Right forelimb (tissue), 1 donor: Measurements from ENCODE around the gene FBXO24.

Experiments used
- DNase-seq: peaks from one replicate; pipeline ENCODE4 v3.0.0-alpha.2; 2018

FBXO24 gene

DNA sequence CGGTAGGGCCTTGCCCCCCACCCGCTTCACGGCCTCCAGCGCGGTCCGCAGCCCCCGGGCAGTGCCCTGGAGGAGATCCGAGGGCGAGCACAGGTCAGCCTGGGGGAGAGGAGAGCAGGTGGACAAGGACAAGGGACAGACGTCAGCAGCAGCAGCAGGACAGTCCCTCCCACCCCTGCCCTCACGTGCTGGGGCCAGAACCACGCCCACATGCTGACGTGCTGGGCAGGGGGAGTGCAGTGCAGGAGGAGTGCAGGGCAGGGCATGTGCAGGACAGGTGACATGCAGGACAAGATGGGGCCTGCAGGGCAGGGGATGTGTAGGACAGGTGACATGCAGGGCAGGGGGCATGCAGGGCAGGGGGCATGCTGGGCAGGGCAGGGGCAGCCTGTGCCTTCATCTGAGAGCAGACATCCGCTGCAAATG, 10.9 kb upstream of the FBXO24 start:
- no peak for DNase-seq

DNA sequence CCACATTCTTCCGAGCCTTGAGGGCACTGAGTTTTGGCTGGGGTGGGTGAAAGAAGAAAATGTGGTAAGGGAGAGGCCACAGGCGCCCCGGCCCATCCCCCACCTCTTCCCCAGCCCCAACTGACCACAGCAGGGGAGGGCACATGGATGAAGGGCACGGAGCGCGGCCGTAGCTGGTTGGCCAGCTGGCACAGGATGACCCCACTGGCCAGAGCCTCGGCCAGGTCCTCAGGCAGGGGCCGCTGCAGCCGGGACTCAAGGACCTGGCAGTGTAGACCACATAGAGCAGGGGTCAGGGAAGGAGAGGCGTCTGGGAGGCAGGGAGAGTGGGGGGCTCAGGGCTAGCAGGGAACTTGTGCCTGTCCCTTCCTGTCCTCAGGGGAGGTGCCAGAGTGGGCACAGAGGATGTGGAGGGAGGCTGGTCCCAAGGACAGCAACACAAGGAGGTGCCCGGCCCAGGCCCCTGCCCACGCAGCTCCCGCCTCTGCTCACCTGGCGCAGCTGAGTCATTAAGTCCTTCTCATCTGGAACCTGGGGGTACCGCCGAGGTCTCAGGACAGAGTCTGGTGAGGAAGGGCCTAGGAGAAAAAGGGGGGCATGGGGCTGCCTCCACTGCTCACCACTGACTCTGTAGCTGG, 10.3 kb upstream of the FBXO24 start:
- DNase-seq, result no peak

DNA sequence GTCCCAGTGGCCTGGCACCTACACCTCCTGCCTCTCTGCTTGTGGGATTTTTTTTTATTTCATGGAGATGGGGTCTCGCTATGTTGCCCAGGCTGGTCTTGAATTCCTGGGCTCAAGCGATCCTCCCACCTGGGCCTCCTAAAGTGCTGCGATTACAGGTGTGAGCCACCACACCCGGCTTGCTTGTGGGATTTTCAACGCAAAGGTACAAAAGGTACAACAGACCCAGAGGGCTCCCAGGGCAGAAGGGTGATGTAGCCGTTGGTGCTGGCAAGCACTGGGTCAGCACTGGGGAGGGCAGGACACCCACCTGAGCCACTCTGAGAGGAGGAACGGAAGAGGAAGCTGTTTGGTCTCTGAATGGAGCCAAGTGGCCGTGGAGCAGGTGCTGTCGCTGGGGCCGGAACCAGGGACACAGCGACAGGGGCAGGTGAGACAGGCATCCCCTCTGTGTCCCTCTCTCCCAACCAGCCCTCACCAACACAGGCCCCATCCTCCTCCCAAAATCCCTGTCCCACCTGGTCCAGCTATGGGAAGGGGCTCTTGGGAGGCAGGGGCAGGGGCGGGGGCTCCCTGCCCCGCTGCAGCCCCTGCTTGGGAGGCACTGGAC, 9.6 kb upstream of the FBXO24 start:
- no peak for DNase-seq

DNA sequence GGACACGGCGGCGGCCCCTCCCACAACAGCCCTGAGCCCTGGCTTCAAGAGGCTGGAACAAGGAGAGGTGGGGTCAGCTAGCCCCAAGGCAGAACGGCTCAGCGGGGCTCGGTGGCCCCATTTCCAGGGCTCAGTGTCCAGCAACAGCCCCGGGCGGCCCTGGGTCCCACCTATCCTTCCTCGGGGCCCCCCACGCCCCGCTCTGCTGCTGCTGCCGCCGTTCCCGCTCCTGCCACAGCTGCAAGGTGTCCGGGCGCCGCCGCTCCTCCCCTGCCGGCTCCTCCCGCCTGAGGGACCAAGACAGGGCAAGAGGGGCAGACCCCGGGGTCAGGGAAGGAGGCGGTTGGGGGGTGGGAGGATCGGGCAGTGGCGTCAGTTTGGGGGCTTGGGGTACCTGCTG, 9.0 kb upstream of the FBXO24 start:
- no peak for DNase-seq

DNA sequence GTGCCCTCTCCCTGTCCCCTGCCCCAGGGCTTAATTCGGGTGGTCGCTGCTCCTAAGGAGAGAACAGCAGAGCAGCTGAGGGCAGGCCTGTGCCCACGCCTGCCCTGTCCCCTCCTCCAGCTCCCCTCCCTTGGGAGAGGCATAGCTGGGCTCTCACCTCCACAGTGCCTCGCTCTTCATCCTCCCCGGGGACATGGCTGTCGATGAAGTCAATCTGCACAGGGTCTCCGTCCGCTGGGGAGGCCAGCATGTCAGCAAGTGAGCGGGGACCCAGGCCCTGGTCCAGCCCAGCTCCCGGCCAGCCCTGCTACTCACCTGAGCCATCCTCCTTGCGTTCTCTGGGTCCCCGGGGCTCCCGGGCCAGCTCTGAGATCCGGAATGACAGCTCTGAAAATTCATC, 8.6 kb upstream of the FBXO24 start:
- no peak for DNase-seq

DNA sequence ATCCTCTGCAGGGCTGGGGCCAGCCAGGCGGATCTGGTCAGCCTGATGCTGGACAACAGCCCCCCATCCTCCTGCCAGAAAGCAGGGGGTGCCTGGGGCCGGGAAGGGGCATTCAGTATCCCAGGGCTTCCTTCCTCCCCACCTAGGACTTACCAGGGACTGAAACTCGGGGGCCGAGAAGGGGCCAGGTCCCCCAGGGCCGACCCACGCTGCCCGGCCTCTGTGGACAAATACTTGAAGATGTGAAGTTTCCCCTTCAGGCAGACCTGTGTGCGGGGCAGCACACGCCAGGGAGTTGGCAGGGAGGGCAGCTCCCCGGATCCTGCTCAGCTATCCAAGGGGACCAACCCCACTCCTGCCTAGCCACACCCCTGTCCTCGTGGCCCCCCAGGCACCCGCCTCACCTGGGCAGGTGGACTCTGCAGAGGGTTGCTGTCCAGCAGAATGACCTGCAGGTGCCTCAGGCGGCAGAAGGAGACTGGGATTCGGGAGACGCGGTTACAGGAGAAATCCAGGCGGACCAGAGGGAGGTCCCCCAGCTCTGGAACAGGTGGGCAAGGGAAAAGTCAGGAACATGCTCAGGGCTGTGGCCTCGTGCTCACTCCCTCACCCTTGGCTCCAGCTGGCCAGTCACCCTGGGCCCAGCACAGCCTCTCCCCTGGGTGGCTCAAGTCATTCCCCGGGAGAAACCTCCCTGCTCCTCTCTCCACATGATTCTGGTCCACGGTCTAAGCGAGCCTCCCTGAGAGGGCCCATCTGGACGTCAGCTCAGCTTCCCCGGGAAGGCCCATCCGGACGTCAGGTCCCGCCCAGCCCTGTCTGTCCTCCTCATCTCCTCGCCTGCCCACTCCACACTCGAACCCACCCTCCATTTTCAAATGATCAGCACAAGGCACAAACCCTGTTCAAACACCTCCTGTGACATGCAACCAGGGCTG, 7.6 kb upstream of the FBXO24 start:
- DNase-seq, result no peak

DNA sequence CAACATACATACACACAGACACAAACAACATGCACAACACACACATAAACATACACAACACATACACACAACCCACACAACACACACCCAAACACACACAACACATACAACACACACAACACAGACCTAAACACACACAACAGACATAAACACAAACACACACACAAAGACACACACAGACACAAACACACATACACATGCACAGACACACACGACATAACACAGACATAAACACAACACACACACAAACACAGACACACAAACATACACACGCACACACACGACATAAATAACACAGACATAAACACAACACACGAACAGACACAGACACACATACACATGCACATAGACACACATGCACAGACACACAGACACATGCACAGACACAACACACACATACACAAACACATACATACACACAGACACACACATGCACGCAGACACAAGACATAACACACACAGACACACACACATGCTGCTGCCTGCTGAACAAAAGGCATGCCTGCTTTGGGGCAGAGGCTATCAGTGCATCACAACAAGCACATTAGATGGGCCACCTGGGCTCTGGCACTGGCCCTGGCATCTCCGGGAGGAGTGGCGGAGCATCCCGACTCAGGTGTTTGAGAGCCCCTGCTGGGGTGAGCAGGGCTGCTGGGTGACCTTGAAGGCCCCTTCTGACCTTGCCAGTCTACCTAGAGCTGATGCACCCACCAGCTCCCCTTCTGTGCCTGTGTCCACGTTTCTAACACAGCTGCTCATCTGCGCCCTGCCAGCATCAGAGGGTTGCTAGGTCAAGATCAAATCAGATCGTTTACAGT, 5.5 kb upstream of the FBXO24 start:
- no peak for DNase-seq

DNA sequence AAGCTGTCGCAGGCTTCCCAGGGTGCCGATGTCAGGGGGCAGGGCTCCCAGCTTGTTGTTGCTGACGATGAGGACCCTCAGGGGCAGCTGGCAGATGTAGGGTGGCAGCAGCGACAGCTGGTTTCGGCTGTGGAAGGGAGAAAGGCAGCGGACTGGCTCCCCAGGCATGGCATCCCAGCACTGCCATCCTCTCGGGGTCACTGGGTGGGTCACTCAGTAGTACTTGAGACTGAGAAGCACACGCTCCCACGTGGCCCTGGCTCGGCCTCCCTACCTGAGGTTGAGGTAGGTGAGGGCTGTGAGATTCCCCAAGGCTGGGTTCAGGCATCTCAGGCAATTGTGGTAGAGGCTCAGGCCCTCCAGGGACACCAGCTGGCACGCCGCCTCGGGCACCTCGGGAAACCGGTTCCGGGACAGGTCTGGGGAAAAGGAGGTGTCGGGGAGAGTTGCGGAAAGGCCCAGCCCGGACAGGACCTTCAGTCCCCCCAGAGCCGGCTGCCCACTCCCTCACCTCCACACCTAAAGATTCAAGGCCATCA, 4.0 kb upstream of the FBXO24 start:
- DNase-seq, result no peak

DNA sequence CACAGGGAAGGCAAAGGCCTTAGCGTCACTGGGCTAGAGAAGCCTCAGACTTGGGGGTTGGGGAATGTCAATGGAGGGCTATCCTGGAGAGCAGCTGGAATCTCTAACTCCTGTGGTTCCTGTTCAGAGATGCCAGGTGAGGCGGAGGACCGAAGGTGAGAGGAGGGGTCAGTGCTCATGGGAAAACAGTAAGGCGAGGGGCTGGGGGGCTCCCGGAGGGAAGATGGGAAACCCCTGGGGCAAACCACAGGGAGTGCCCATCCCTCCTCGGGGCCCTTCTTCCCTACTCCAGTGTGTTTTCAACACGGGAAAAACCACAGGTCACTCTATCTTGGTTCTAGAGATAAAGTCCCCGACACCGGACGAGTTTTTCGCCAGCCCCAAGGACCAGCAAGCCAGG, 3.5 kb upstream of the FBXO24 start:
- DNase-seq, result no peak

DNA sequence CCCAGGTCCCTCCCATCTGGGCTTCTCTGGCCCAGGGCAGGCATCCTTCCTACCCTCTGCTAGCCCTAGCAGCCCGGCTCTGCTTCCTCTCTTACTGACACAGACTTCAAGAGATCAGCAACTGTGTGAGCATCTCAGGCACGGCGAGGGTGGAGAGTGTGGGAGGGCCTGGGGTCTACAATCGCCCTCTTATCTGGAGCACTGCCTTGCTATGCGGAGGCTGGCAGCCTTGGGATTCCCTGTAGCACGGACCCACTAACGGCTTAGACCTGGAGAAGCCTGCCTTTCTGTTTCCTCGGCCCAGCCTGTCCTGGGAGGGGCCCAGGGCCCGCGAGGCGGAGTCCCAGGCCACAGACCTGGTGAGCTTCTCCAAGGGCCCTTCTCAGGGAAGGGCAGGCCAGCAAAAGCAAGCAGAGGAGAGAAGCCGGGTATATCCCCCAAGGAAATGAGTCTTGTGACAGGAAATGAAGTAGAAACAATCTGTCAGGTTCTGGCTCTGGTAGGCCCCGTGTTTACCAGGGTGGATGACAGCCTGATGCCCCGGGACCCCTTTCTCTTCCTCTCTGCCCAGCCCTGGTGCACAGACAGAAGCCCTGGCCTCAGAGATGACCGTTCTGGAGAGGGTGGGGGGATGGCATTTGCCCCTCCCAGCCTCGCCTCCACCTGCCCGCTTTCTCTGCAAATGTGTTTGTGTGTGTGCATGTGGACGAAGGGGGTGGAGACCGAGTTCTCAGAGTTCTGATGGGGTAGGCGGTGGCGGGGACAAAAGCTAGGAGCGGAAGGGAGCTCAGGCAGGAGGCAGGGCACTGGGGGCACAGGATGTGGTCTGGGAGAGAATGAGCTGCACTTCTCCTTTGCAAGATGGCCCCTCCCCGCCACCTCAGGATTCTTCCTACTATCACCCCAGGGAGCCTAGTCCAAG, 2.7 kb upstream of the FBXO24 start:
- DNase-seq, result no peak

DNA sequence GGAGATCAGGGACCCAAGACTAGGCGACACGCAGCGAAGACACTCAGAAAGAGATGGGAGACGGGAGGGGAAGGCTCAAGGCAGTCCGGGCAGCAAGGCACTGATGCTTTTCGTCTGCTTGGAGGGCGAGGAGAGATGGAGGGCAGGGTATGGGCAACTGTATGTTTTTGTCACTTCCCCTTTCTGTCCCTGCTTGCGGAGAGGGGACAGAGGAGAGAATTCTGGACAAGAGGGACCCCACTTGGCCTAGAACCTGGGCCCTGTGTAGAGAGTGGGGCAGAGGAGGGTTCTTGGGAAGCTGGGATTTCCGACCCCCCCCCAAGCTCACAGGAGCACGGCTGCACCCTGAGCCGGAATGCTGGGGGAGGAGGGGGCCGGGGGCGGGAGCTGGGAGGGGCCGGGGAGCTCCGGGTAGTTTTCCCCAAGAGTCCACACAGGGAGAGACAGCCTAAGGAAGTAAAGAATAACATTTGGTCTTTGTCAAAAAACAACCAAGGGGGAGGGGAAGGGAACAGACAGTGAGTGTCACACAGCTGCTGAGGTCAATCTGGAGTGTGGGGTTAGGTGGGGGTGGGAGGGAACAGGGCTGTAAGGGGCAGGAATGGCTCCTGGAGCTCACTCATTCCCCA, 2.0 kb upstream of the FBXO24 start:
- no peak for DNase-seq

DNA sequence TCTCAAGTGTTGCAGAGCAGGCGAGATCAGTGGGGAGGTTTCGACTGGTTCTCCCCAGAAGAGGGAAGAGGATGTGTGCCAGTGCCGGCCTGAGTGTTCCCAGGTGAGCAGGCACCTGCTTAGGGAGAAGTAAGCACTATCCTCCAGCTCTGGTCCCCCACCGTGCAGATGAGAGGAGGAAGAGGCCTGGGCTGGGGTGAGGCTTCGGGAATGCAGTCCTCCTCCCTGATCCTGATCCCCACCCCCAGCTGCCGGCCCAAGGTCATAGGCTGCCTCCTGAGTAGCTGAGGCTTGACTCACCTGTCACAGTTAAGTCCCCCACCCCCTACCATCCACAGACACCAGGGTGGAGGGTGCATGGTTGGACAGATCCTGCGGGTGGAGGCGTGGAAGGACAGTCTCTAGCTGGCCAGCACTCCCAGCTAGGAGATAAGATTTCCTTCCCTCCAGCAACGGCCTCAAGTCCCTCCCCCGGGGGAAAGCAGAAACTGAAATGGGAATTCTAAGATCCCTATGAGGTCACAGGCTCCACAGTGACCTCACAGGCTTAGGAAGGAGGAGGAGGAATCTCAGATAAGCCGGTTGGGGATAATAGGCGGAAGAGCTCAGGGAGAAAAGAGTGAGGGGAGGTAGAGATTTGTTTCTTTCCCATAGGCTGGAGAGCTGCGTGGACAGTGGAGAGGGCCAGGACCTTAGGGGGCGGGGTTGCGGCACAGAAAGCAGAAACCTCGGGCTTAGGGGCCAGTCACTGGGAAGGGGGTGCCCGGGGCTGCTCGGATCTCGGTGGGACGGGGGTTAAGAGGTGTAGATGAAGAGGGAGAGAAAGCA, 1.2 kb upstream of the FBXO24 start:
- no peak for DNase-seq

DNA sequence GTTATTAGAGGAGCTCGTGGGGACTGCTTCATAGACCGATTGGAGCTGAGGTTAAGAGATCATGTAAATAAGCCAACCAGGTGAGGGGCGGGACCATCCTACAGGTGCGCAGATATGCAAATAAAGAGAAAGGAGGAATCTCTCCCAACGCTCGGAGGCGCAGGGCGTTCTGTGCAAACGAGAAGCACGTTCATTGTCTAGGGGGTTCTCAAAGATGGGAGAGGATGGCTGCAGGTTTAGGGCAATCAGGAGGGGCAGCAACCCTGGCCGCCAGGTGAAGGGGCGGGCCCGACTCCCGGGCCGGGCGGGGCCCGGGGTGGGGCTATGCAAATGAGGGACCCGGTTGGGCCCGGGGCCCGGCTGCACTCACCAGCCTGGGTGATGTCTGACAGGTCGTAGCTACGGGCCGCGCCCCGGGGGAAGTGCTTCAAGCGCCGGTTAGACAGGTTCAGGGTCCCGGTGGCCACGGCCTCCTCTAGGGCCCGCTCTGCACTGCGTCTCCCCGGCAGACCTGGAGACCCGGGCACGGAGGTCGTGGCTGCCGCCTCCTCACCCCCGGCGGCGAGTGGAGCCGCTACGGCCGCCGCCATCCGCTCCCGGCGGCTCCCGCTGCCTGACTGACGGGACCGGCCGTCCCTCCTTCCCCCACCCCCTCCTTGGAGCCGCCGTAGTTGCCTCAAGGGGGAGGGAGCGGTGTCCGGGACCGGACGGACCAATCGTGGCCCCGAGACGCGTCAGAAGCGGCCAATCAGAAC, 440 bp upstream of the FBXO24 start, which contains the start of gene LRCH4:
TSS of gene LRCH4 (minus strand) at position 619 of the 755 bp plus-strand sequence. CDS start at position 590, 29 bp downstream.
- DNase-seq, result no peak

DNA sequence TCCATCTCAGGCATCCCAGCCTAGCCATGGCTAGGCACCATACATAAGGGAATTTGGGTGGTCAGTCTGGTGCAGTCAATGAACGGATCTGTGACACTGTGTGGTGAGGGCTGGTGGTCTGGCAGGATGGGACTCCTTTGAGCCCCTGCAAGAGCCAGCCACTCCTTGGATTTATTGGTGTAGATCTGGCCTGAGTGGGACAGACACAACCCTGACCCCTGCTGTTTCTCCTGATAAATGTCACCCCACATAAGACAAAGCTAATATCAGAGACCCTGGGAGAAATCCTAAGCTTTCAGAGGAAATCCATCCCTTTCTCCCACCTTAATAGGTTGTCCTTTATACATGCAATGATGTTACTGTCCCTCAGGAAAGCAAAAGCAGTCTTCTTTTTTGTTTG, 2.3 kb downstream of the FBXO24 start:
- DNase-seq, result no peak

DNA sequence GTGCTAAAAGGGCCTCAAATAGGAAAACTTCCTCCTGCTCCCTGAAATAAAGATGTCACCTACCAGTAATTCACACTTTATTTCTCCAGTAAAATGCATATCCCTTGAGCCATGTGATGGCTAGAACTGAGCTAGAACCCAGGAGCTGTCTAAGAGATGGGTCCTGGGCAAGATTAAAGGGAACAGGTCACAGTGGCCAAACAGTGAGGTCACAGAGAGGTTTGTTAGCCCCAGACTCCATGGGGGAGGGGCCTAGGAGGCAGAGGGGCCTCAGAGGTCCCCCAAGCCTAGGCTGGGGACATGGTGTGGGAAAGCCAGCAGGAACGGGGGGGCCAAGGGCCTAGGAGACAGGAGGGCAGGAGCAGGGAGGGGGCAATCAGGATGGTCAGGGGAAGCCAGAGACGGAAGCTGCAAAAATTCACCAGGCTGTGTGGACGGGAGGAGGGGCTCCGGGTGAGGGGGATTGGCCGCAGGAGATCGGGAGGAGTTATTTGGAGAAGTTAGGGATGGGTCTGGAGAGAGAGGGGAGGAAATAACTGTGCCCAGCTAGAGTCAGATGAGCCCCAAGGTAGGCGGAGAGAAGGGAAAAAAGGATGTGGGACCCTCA, 3.3 kb downstream of the FBXO24 start:
- DNase-seq, result no peak

DNA sequence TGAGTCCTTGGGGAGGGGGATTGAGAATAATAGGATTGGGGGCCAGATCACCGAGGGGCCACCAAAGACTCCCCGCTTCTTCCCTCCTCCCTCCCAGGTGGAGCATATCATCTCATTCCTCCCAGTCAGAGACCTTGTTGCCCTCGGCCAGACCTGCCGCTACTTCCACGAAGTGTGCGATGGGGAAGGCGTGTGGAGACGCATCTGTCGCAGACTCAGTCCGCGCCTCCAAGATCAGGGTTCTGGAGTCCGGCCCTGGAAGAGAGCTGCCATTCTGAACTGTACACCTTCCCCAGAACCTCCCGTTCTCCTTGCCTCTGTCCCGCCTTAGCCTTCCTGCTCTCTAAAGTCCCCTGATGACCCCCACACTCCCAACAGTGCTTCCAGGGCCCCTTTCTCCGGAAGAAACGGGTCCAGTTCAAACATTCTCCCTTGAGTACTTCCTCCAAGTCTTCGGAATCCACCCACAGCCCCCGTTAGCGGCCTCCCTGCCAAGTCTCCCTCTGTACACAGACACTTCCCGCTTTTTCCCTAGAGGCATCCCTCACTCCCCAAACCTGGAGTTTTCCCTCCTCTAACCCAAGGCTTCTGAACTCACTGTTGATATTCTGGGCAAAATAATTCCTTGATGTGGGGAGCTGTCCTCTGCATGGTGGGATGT, 4.1 kb downstream of the FBXO24 start:
- no peak for DNase-seq

DNA sequence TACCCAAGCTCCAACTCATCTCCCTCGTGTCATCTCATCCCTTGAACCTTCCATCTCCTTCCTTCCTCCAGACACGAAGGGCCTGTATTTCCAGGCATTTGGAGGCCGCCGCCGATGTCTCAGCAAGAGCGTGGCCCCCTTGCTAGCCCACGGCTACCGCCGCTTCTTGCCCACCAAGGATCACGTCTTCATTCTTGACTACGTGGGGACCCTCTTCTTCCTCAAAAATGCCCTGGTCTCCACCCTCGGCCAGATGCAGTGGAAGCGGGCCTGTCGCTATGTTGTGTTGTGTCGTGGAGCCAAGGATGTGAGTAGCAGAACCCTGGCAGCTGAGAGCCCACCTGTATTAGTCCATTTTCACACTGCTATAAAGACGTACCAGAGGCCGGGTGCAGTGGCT, 5.5 kb downstream of the FBXO24 start:
- DNase-seq, result no peak

DNA sequence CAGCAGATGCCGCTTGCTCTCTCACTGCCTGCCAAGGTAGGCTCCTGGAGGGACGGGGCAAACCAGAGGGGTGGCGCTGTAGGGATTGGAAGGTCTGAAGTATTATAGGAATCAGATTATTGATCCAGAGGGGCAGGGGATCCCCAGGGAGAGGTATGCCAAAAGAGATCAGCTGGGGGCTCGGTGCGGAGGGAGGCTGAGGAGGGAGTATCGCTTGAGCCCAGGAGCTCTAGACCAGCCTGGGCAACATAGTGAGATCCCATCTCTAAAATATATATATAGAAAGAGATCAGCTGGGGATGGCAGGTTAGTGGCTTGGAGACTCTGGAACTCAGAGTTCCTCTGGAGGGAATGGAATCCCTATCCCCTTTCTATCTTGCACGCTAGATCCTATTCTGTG, 9.1 kb downstream of the FBXO24 start:
- no peak for DNase-seq
